Body of pancreas (tissue), 4 donors: ENCODE results near the gene CETP.

Experiments used
- POLR2A ChIP-seq, 3 donors: fragments of 450-650 bp; IDR thresholded peaks; one replicate each; pipeline ENCODE4 v1.6.1; 2016; ENCODE audit warnings: antibody characterized with exemption in 3 of 3, mild to moderate bottlenecking in 2 of 3
- TF ChIP-seq, protein P1 (sequence below), 7 experiments: fragments of 450-650 bp in 4 of 7; fragments of 200-600 bp in 3 of 7; sonication (generic) in 3 of 7; IDR thresholded peaks; one replicate each; pipeline ENCODE4 v1.5.1; 2016 to 2019; ENCODE audit warnings: antibody characterized with exemption in 7 of 7

GRCh38 chr16:56945847-56946527 lies 15.8 kb upstream of the CETP start:
- TF ChIP-seq, protein P1, sequence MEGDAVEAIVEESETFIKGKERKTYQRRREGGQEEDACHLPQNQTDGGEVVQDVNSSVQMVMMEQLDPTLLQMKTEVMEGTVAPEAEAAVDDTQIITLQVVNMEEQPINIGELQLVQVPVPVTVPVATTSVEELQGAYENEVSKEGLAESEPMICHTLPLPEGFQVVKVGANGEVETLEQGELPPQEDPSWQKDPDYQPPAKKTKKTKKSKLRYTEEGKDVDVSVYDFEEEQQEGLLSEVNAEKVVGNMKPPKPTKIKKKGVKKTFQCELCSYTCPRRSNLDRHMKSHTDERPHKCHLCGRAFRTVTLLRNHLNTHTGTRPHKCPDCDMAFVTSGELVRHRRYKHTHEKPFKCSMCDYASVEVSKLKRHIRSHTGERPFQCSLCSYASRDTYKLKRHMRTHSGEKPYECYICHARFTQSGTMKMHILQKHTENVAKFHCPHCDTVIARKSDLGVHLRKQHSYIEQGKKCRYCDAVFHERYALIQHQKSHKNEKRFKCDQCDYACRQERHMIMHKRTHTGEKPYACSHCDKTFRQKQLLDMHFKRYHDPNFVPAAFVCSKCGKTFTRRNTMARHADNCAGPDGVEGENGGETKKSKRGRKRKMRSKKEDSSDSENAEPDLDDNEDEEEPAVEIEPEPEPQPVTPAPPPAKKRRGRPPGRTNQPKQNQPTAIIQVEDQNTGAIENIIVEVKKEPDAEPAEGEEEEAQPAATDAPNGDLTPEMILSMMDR (IDR thresholded peaks at IDR 0.05): no peak
- peak in 1 of 3 donors; percentile 24 for TF ChIP-seq POLR2A (IDR thresholded peaks at IDR 0.05)
